ENCODE results near the gene SORL1. TPM values are rescaled to one million over a fixed set of nuclear protein-coding genes. Genes with fewer than 3 reads are reported as not detected.

Gene SORL1
- total and polyA plus RNA-seq, 2 of the 8 experiments (the other 6 are each of a cell fraction or from before 2014, with no cell fraction given), result 38.1 to 65.5 TPM

DNA sequence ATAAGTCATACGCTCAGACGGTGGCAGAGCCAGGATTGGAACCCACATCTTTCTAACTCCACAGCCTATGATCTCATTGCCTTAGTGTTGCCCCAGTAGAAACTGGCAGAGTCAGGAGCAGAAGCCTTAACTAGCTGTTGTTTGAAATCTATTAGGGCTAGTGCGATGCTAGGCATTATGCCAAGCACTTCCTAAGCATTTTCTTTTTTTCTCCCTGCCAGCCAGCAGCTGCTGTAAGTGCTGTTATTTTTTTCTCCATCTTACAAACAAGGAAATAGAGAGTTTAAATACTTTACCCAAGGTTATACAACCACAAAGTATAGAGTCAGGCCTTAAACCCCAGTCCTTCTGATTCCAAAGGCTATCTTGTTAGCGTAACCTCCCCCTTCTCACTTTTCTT is 161.6 kb downstream of the SORL1 start (continued):
- TF ChIP-seq SAP30 (IDR thresholded peaks at IDR 0.05; ENCODE audit: insufficient read depth, insufficient replicate concordance, low read length), result no peak
- no peak for TF ChIP-seq SIN3A (conservative IDR thresholded peaks at IDR 0.05 in 1 of 2, IDR thresholded peaks at IDR 0.05 in 1 of 2; ENCODE audit: low read depth in 1 of 2, low read length in 2 of 2)
- TF ChIP-seq NANOG (IDR thresholded peaks at IDR 0.05; ENCODE audit: insufficient read depth, low read depth, low read length, poor library complexity, severe bottlenecking), result no peak
- no peak for TF ChIP-seq POLR2A (IDR thresholded peaks at IDR 0.05; ENCODE audit: control extremely low read depth in 1 of 2, low read depth in 2 of 2, low read length in 2 of 2)

Data from H1 (cell line).